AG09309 (cell line): Measurements from ENCODE around the gene C6orf47.

Experiments
- DNase-seq: peaks from one replicate; pipeline ENCODE4 v3.0.0-alpha.2; 2010; ENCODE audit warnings: low read depth
- H3K4me3 ChIP-seq: 2 replicates; pipeline ENCODE4 v1.5.1; 2011; ENCODE audit warnings: mild to moderate bottlenecking, low read depth, low read length, moderate library complexity; ENCODE audit not compliant: control insufficient read depth
- CTCF ChIP-seq: IDR thresholded peaks from 2 replicates; pipeline ENCODE4 v1.5.1; 2011; ENCODE audit warnings: mild to moderate bottlenecking, low read depth, low read length, inconsistent platforms; ENCODE audit not compliant: insufficient read depth, control insufficient read depth; ENCODE audit errors: missing control alignments

The C6orf47 gene

GRCh38 chr6:31693535-31693934 is 33.0 kb upstream of the C6orf47 start:
- TF ChIP-seq CTCF = no peak
- DNase-seq = no peak
- no peak overlapping the region for H3K4me3 ChIP-seq

- no peak for TF ChIP-seq CTCF
- H3K4me3 ChIP-seq = no peak overlapping the region
- no peak for DNase-seq
These were observed 32.3 kb upstream of the C6orf47 start for GRCh38 chr6:31692886-31693285.

GRCh38 chr6:31692353-31692752 is 31.8 kb upstream of the C6orf47 start:
- DNase-seq = no peak
- no peak overlapping the region for H3K4me3 ChIP-seq
- no peak for TF ChIP-seq CTCF

GRCh38 chr6:31691564-31692108 is 31.1 kb upstream of the C6orf47 start:
- TF ChIP-seq CTCF = no peak
- DNase-seq = no peak
- no peak overlapping the region for H3K4me3 ChIP-seq

- DNase-seq = no peak
- no peak overlapping the region for H3K4me3 ChIP-seq
- TF ChIP-seq CTCF = no peak
These were observed 30.5 kb upstream of the C6orf47 start for GRCh38 chr6:31691078-31691463.

- DNase-seq = no peak
- H3K4me3 ChIP-seq = no peak overlapping the region
- TF ChIP-seq CTCF = no peak
These were observed 29.9 kb upstream of the C6orf47 start for GRCh38 chr6:31690231-31691077.
